ENCODE data around the gene SENP6.

DNA sequence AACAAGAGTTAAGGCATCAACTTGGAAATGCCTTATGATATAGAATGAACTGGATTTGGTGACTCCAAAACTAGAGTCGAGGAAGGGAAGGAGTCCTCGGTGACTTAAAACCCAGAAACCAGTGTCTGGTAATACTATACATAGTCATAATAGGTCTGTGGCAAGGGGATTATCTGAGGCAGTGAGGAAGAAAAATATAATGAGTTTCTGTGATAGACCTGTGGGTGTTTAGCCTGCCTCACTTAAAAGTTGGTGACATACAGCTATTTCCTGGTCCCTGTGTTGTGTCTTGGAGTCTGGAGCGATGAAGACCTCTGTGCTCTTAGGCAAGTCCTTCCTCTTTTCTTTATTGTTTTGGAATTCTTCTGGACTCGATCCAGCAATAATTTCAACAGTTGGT is 142.3 kb downstream of the SENP6 start:
- TF ChIP-seq CTCF (IDR thresholded peaks at IDR 0.05 in 4 of 5, conservative IDR thresholded peaks at IDR 0.05 in 1 of 5): no peak
- TF ChIP-seq POLR2A (IDR thresholded peaks at IDR 0.05): no peak

All from gastrocnemius medialis (tissue), 4 donors.